ENCODE results near the gene SLC44A1.

DNA sequence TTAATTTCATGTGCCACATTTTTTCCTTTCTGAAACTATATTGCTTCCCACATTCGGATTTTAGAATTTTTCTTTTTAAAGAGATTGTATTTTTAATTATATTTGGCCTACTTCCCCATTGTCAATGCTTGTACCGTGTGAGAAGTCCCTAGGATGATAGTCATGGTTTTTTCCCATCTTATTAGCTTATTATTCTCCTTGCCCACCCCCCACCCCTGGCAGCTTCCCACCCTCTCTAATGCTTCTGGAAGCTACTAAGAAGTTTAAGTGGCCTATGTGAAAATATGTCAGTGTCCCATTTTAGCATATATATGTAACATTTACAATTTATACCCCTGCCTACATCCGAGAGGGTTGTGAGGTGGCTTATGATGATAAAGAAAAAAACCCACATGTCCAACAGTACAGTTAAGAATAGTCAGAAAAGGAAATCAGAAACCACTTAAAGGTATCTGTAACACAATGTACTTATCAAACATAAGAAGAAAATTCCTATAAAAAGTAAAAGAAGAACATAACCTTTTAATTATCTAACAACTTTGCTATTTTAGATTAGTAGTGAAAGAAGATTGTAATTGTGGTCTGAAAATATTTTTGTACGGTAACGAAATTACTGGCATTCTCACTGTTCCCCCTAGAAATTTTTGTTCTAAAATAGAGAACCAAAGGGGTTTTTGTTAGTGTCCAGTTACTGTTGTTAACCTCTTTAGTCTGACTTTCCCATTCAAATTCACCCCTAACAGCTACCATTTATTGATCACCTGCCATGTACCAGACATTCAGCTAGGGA lies 62.1 kb downstream of the SLC44A1 start:
- TF ChIP-seq CTCF (IDR thresholded peaks at IDR 0.05), result no peak
- no peak for TF ChIP-seq POLR2A (IDR thresholded peaks at IDR 0.05)

Data from adrenal gland (tissue), 5 donors.